ENCODE data around the gene NFKBIE. TPM values are rescaled to one million over a fixed set of nuclear protein-coding genes. Genes with fewer than 3 reads are reported as not detected.

Gene NFKBIE
- total RNA-seq, 1 donor from 2014 or later: 8.0 TPM

Other genes starting within 250 kb of the NFKBIE start
- 30.4 TPM for gene MRPL14, start 138.1 kb downstream of the NFKBIE start, total RNA-seq
- 32.7 TPM for gene TMEM63B, start 138.0 kb downstream of the NFKBIE start, total RNA-seq
- gene CAPN11, start 106.7 kb downstream of the NFKBIE start, total RNA-seq: 2.1 TPM
- not detected for gene MYMX, start 48.6 kb downstream of the NFKBIE start, total RNA-seq
- 58.1 TPM for gene SLC29A1, start 42.0 kb downstream of the NFKBIE start, total RNA-seq
- 936 TPM for gene HSP90AB1, start 18.4 kb downstream of the NFKBIE start, total RNA-seq
- 33.6 TPM for gene SLC35B2, start 8.0 kb downstream of the NFKBIE start, total RNA-seq
- not detected for gene TMEM151B, start 4.9 kb upstream of the NFKBIE start, total RNA-seq
- 17.4 TPM for gene AARS2, start 47.8 kb upstream of the NFKBIE start, total RNA-seq
- gene SPATS1, start 77.1 kb upstream of the NFKBIE start, total RNA-seq: not detected
- 22.1 TPM for gene CDC5L, start 122.2 kb upstream of the NFKBIE start, total RNA-seq

Data from ureter (tissue), 1 donor.